ENCODE data around the gene GPR63. TPM values are rescaled to one million over a fixed set of nuclear protein-coding genes. Genes with fewer than 3 reads are reported as not detected.
A peak's percentile ranks its signal among the peaks of the same experiment; 100 is the strongest.

The GPR63 gene
- total RNA-seq, 1 experiment from 2014 or later: 0.54 TPM

DNA sequence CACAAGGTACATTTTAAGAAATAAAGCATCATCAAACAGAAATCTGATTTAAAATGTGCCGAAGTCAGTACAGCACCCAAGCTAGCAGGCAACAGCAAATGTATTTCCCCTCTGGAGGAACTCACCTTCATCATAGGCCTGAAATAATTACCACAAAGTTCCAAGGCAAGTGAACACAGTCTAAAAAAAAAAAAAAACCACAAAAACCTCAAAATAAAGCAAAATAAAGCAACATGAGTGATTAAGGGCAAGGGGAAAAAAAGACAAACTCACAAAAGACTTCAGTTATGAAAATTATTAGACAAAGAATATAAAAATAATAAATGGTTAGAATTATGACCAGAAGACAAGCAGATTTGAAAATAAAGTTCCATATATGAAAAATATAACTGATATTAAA, 10.4 kb downstream of the GPR63 start:
- no peaks in the 10 kb centered on the region for H3K4me1 Mint-ChIP-seq (ENCODE audit: insufficient read depth, unreplicated experiment)
- no peak overlapping the region for H3K27ac Mint-ChIP-seq (ENCODE audit: low read depth, unreplicated experiment)
- POLR2A ChIA-PET: no interaction called here
- BruUV-seq (replicated peaks): no TSS peak
- intact Hi-C loops (cut with micrococcal nuclease): no loop called here
- H3K4me3 Mint-ChIP-seq (ENCODE audit: unreplicated experiment): no peak overlapping the region
- no peaks in the 10 kb centered on the region for H3K9me3 Mint-ChIP-seq (ENCODE audit: unreplicated experiment)
- DNase-seq (ENCODE audit: unreplicated experiment): no peak
- H3K36me3 Mint-ChIP-seq (ENCODE audit: insufficient read depth, unreplicated experiment): no peaks in the 10 kb centered on the region
- peaks cover 11% of the 10 kb centered on the region for H3K27me3 Mint-ChIP-seq (ENCODE audit: insufficient read depth, unreplicated experiment)
- TF ChIP-seq, protein P1, sequence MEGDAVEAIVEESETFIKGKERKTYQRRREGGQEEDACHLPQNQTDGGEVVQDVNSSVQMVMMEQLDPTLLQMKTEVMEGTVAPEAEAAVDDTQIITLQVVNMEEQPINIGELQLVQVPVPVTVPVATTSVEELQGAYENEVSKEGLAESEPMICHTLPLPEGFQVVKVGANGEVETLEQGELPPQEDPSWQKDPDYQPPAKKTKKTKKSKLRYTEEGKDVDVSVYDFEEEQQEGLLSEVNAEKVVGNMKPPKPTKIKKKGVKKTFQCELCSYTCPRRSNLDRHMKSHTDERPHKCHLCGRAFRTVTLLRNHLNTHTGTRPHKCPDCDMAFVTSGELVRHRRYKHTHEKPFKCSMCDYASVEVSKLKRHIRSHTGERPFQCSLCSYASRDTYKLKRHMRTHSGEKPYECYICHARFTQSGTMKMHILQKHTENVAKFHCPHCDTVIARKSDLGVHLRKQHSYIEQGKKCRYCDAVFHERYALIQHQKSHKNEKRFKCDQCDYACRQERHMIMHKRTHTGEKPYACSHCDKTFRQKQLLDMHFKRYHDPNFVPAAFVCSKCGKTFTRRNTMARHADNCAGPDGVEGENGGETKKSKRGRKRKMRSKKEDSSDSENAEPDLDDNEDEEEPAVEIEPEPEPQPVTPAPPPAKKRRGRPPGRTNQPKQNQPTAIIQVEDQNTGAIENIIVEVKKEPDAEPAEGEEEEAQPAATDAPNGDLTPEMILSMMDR (IDR thresholded peaks at IDR 0.05; ENCODE audit: unreplicated experiment): no peak
- CTCF ChIA-PET: no interaction called here

DNA sequence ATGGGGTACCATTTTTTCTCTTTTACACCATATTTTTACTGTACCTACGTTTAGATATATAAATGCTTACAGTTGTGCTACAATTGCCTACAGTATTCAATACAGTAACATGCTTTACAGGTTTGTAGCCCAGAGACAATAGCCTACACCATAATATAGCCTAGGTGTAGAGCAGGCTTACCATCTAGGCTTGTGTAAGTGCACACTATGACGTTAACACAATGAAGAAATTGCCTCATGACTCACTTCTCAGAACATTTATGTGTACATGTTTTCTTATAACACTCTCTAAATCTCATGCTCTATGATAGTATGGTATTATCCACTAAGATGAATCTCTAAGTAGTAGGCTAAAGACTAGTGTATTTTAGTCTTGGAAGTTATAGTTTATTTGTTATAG, 13.5 kb downstream of the GPR63 start:
- TF ChIP-seq, protein P1 (IDR thresholded peaks at IDR 0.05; ENCODE audit: unreplicated experiment): no peak
- no TSS peak for BruUV-seq (replicated peaks)
- ChIA-PET CTCF (no interaction called here), POLR2A (no interaction called here)
- Mint-ChIP-seq H3K9me3 (ENCODE audit: unreplicated experiment) (no peaks in the 10 kb centered on the region), H3K27me3 (ENCODE audit: insufficient read depth, unreplicated experiment) (peaks cover 22% of the 10 kb centered on the region), H3K4me3 (ENCODE audit: unreplicated experiment) (no peak overlapping the region), H3K36me3 (ENCODE audit: insufficient read depth, unreplicated experiment) (no peaks in the 10 kb centered on the region), H3K4me1 (ENCODE audit: insufficient read depth, unreplicated experiment) (no peaks in the 10 kb centered on the region), H3K27ac (ENCODE audit: low read depth, unreplicated experiment) (no peak overlapping the region)
- intact Hi-C loops (cut with micrococcal nuclease): no loop called here
- DNase-seq (ENCODE audit: unreplicated experiment): peak; percentile 30

DNA sequence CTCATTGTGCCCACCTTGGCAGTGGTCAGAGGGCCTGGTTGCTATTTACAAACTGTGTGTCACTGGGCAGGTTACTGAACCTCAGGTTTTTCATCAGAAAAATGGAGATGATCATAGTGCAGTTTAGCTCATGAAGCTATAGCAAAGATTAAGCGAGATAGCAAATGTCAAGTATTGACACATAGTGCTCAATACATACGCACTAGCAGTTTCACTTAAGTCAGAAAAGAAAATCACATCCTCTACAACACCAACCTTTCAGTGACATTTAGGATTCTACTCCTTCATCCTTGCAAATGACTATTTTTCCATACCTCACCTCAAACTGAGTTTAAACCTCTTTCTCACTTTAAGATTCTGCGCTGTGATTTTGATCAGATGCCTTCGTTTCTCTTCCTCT, 16.2 kb downstream of the GPR63 start:
- DNase-seq (ENCODE audit: unreplicated experiment): no peak
- Mint-ChIP-seq H3K4me3 (ENCODE audit: unreplicated experiment) (no peak overlapping the region), H3K36me3 (ENCODE audit: insufficient read depth, unreplicated experiment) (no peaks in the 10 kb centered on the region), H3K27ac (ENCODE audit: low read depth, unreplicated experiment) (no peak overlapping the region), H3K9me3 (ENCODE audit: unreplicated experiment) (no peaks in the 10 kb centered on the region), H3K27me3 (ENCODE audit: insufficient read depth, unreplicated experiment) (peaks cover 22% of the 10 kb centered on the region), H3K4me1 (ENCODE audit: insufficient read depth, unreplicated experiment) (no peaks in the 10 kb centered on the region)
- CTCF ChIA-PET: interaction anchor here (0.6 to 0.9 kb wide), 2 partner anchors 50 to 171 kb away, joined by 3 to 4 read pairs; no protein-coding TSS in a partner anchor
- POLR2A ChIA-PET: no interaction called here
- intact Hi-C loops (cut with micrococcal nuclease): no loop called here
- TF ChIP-seq, protein P1 (IDR thresholded peaks at IDR 0.05; ENCODE audit: unreplicated experiment): no peak
- no TSS peak for BruUV-seq (replicated peaks)

DNA sequence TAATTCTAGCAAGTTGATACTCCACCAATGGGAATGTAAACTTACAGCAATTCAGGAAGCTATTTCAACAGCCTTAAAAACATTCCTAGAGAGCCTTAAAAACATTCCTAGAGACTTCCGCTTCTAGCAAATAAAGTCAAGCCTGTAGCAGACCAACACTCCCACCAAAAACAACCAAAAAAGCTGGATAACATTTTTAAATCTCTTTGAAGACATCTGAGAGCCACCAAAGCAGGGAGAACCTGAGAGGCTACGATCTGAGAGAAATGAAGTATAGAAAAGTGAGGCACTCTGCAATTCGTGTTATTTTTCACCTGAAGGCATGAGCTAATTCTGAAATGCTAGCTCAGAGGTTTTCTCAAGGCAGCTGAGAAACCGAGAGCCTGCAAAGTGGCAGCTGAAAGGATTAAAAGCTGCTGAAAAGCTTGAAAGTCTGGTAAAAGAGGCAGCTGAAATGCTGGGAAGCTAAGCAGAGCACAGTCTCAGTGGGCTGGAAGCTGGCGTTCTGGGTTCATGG, 20.9 kb downstream of the GPR63 start:
- H3K27ac Mint-ChIP-seq (ENCODE audit: low read depth, unreplicated experiment): no peak overlapping the region
- CTCF ChIA-PET: interaction anchor here (0.6 to 1.1 kb wide), 2 partner anchors 28 to 242 kb away, joined by 3 read pairs; no protein-coding TSS in a partner anchor

More for the DNA sequence above, 20.9 kb downstream of the GPR63 start:
- no peaks in the 10 kb centered on the region for H3K4me1 Mint-ChIP-seq (ENCODE audit: insufficient read depth, unreplicated experiment)
- no peaks in the 10 kb centered on the region for H3K9me3 Mint-ChIP-seq (ENCODE audit: unreplicated experiment)
- TF ChIP-seq, protein P1 (IDR thresholded peaks at IDR 0.05; ENCODE audit: unreplicated experiment): no peak
- intact Hi-C loops (cut with micrococcal nuclease): no loop called here
- H3K4me3 Mint-ChIP-seq (ENCODE audit: unreplicated experiment): no peak overlapping the region
- no peak for DNase-seq (ENCODE audit: unreplicated experiment)
- POLR2A ChIA-PET: no interaction called here
- H3K36me3 Mint-ChIP-seq (ENCODE audit: insufficient read depth, unreplicated experiment): no peaks in the 10 kb centered on the region
- no TSS peak for BruUV-seq (replicated peaks)
- H3K27me3 Mint-ChIP-seq (ENCODE audit: insufficient read depth, unreplicated experiment): peaks cover 21% of the 10 kb centered on the region

All from MCF 10A (cell line).